Measurements from ENCODE around the gene UBE2R2. TPM values are rescaled to one million over a fixed set of nuclear protein-coding genes. Genes with fewer than 3 reads are reported as not detected.
A peak's percentile ranks its signal among the peaks of the same experiment; 100 is the strongest.

UBE2R2 gene
- total and polyA plus RNA-seq, 10 of the 15 experiments (the other 5 are each of a cell fraction or from before 2014, with no cell fraction given) = 7.2 to 32.8 (median 17.2) TPM

- TF ChIP-seq, protein P1, sequence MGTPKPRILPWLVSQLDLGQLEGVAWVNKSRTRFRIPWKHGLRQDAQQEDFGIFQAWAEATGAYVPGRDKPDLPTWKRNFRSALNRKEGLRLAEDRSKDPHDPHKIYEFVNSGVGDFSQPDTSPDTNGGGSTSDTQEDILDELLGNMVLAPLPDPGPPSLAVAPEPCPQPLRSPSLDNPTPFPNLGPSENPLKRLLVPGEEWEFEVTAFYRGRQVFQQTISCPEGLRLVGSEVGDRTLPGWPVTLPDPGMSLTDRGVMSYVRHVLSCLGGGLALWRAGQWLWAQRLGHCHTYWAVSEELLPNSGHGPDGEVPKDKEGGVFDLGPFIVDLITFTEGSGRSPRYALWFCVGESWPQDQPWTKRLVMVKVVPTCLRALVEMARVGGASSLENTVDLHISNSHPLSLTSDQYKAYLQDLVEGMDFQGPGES (IDR thresholded peaks at IDR 0.05) = no peak
- TF ChIP-seq RELB (IDR thresholded peaks at IDR 0.05; ENCODE audit: low read depth) = no peak
- intact Hi-C loops (cut with micrococcal nuclease; ENCODE audit: unreplicated experiment) = no loop called here
- peaks cover 33 to 45% of the 10 kb centered on the region in 2 experiments for H3K36me3 ChIP-seq (ENCODE audit: control insufficient read depth in 2 of 2, insufficient read depth in 2 of 2, low read length in 1 of 2)
- in situ Hi-C loops (cut with MboI) = no loop called here
- H3K4me2 ChIP-seq (ENCODE audit: control insufficient read depth, insufficient read depth) = no peak overlapping the region
- SMC1A ChIA-PET (ENCODE audit: uncharacterized antibody, unreplicated experiment) = interaction anchor here (1.4 kb wide), 1 partner anchor 12 kb away, joined by 3 read pairs; no protein-coding TSS in a partner anchor
- no peaks in the 10 kb centered on the region for H3K27me3 ChIP-seq (replicated peaks in 1 of 2; ENCODE audit: control insufficient read depth in 2 of 2, insufficient read depth in 2 of 2, low read length in 1 of 2)
- H3K4me3 ChIP-seq = no peak overlapping the region
- no peak overlapping the region for H3K27ac ChIP-seq (ENCODE audit: control insufficient read depth, insufficient read depth)
- no peaks in the 10 kb centered on the region for H3K9me3 ChIP-seq (replicated peaks; ENCODE audit: control insufficient read depth, insufficient read depth, low read length)
- CTCF ChIA-PET = interaction anchor here (0.6 to 1.2 kb wide), 3 partner anchors 118 to 604 kb away, joined by 3 to 4 read pairs (median 4); no protein-coding TSS in a partner anchor
- RAD21 ChIA-PET (ENCODE audit: unreplicated experiment) = no interaction called here
- BruUV-seq (replicated peaks) = no TSS peak
- no peak overlapping the region for H3K9ac ChIP-seq (ENCODE audit: control insufficient read depth, insufficient read depth, low read length)
- FAIRE-seq = peak; percentile 13
- no peak overlapping the region for H2AFZ ChIP-seq (ENCODE audit: control insufficient read depth, low read depth, low read length)
- no peak for ATAC-seq
- DNase-seq (ENCODE audit: low read depth, low spot score) = no peak
- H3K4me1 ChIP-seq (ENCODE audit: control insufficient read depth, insufficient read depth, low read length) = no peaks in the 10 kb centered on the region
- no peaks in the 10 kb centered on the region for H4K20me1 ChIP-seq (ENCODE audit: control insufficient read depth, insufficient read depth)
- WGBS (ENCODE audit: insufficient coverage, insufficient replicate concordance, low lambda C conversion rate, missing lambda C conversion rate) = 89% methylated on average over 20 of the region's 20 CpGs
- POLR2A ChIA-PET = no interaction called here
- no peaks in the 10 kb centered on the region for H3K79me2 ChIP-seq (ENCODE audit: control insufficient read depth, insufficient read depth, low read length)
Measured at GRCh38 chr9:33932078-33932807, 115.3 kb downstream of the UBE2R2 start.

Data from GM12878 (cell line).